Measurements from ENCODE around the gene PCDHB15.
"Not testable (repeated sequence)": the region's sequence is repeated elsewhere in the genome, so short reads cannot be mapped to it uniquely, and the experiment has no call there.

Gene PCDHB15

GRCh38 chr5:141247434-141247833 lies 2.2 kb downstream of the PCDHB15 start:
- DNase-seq (ENCODE audit: low read depth in 2 of 2, low spot score in 1 of 2) = not testable (repeated sequence)

- no peak for DNase-seq (ENCODE audit: low read depth in 2 of 2, low spot score in 1 of 2)
These were observed 5.4 kb downstream of the PCDHB15 start for GRCh38 chr5:141250576-141250975.

- DNase-seq (ENCODE audit: low read depth in 2 of 2, low spot score in 1 of 2) = no peak
These were observed 13.3 kb downstream of the PCDHB15 start for GRCh38 chr5:141258464-141258863.

- DNase-seq (ENCODE audit: low read depth in 2 of 2, low spot score in 1 of 2) = no peak
These were observed 13.8 kb downstream of the PCDHB15 start for GRCh38 chr5:141258948-141259347.

GRCh38 chr5:141260458-141261237 lies 15.5 kb downstream of the PCDHB15 start:
- DNase-seq (ENCODE audit: low read depth in 2 of 2, low spot score in 1 of 2) = no peak

- DNase-seq (ENCODE audit: low read depth in 2 of 2, low spot score in 1 of 2) = no peak
These were observed 16.0 kb downstream of the PCDHB15 start for GRCh38 chr5:141261238-141261546.

GRCh38 chr5:141269195-141269594 lies 24.0 kb downstream of the PCDHB15 start:
- DNase-seq (ENCODE audit: low read depth in 2 of 2, low spot score in 1 of 2) = no peak

- no peak for DNase-seq (ENCODE audit: low read depth in 2 of 2, low spot score in 1 of 2)
These were observed 27.7 kb downstream of the PCDHB15 start for GRCh38 chr5:141272906-141273305.

GRCh38 chr5:141298376-141298775 lies 53.2 kb downstream of the PCDHB15 start:
- DNase-seq (ENCODE audit: low read depth in 2 of 2, low spot score in 1 of 2) = no peak
